Adipocyte (in vitro differentiated cells): Measurements from ENCODE around the gene PIR.
A peak's percentile ranks its signal among the peaks of the same experiment; 100 is the strongest.

ENCODE experiments used
- DNase-seq: peaks from one replicate; pipeline ENCODE4 v3.0.0-alpha.2; 2015; ENCODE audit warnings: low read depth
- H3K27me3 ChIP-seq: replicated peaks from 2 replicates; pipeline ENCODE4 v1.7.0; 2013; ENCODE audit warnings: mild to moderate bottlenecking, low read length, moderate library complexity; ENCODE audit not compliant: control insufficient read depth, insufficient read depth
- H3K36me3 ChIP-seq: 2 replicates; pipeline ENCODE4 v1.7.0; 2013; ENCODE audit warnings: low read length, mild to moderate bottlenecking, moderate library complexity; ENCODE audit not compliant: control insufficient read depth, insufficient read depth, severe bottlenecking
- H3K4me1 ChIP-seq: 2 replicates; pipeline ENCODE4 v1.7.0; 2013; ENCODE audit warnings: mild to moderate bottlenecking, low read length, moderate library complexity; ENCODE audit not compliant: control insufficient read depth, insufficient read depth
- H3K4me3 ChIP-seq: 2 replicates; pipeline ENCODE4 v1.7.0; 2013; ENCODE audit warnings: mild to moderate bottlenecking, low read length, moderate library complexity
- H3K9ac ChIP-seq: 2 replicates; pipeline ENCODE4 v1.7.0; 2013; ENCODE audit warnings: mild to moderate bottlenecking, low read length, moderate library complexity
- H3K9me3 ChIP-seq: 2 replicates; pipeline ENCODE4 v1.7.0; 2013; ENCODE audit warnings: mild to moderate bottlenecking, low read length, moderate library complexity; ENCODE audit not compliant: control insufficient read depth

Gene PIR

GRCh38 chrX:15509845-15510244, 16.7 kb upstream of the PIR start:
- Histone ChIP-seq H3K4me1 (peaks cover 5% of the 10 kb centered on the region), H3K27me3 (peaks cover 13% of the 10 kb centered on the region), H3K36me3 (no peaks in the 10 kb centered on the region), H3K4me3 (no peak overlapping the region), H3K9ac (no peak overlapping the region), H3K9me3 (no peaks in the 10 kb centered on the region)
- DNase-seq: no peak

- Histone ChIP-seq H3K9ac (no peak overlapping the region), H3K4me3 (no peak overlapping the region), H3K4me1 (peaks cover 5% of the 10 kb centered on the region), H3K27me3 (peaks cover 23% of the 10 kb centered on the region), H3K36me3 (no peaks in the 10 kb centered on the region), H3K9me3 (no peaks in the 10 kb centered on the region)
- DNase-seq: no peak
Observed at GRCh38 chrX:15507005-15507404, 13.9 kb upstream of the PIR start.

- peaks cover 13% of the 10 kb centered on the region for H3K4me1 ChIP-seq
- no peak overlapping the region for H3K4me3 ChIP-seq
- H3K9ac ChIP-seq: no peak overlapping the region
- DNase-seq: no peak
- no peaks in the 10 kb centered on the region for H3K36me3 ChIP-seq
- no peaks in the 10 kb centered on the region for H3K9me3 ChIP-seq
- H3K27me3 ChIP-seq: peaks cover 36% of the 10 kb centered on the region
Observed at GRCh38 chrX:15505101-15505500, 12.0 kb upstream of the PIR start.

- no peak overlapping the region for H3K4me3 ChIP-seq
- no peaks in the 10 kb centered on the region for H3K36me3 ChIP-seq
- no peaks in the 10 kb centered on the region for H3K9me3 ChIP-seq
- no peak overlapping the region for H3K9ac ChIP-seq
- peaks cover 39% of the 10 kb centered on the region for H3K27me3 ChIP-seq
- no peak for DNase-seq
- H3K4me1 ChIP-seq: peaks cover 15% of the 10 kb centered on the region
Observed at GRCh38 chrX:15504661-15505060, 11.5 kb upstream of the PIR start.

- no peak overlapping the region for H3K9ac ChIP-seq
- peaks cover 15% of the 10 kb centered on the region for H3K4me1 ChIP-seq
- H3K36me3 ChIP-seq: no peaks in the 10 kb centered on the region
- peaks cover 39% of the 10 kb centered on the region for H3K27me3 ChIP-seq
- no peak overlapping the region for H3K4me3 ChIP-seq
- no peaks in the 10 kb centered on the region for H3K9me3 ChIP-seq
- no peak for DNase-seq
Observed at GRCh38 chrX:15501506-15501905, 8.4 kb upstream of the PIR start.

GRCh38 chrX:15500497-15500966, 7.4 kb upstream of the PIR start, which contains the start of gene BMX:
Gene BMX (plus strand): TSS chrX:15500807. CDS start chrX:15508354, 7,547 bp downstream.
- H3K4me1 ChIP-seq: peaks cover 15% of the 10 kb centered on the region
- peaks cover 39% of the 10 kb centered on the region for H3K27me3 ChIP-seq
- H3K4me3 ChIP-seq: peak within 1 kb of the TSS; percentile 62
- H3K9ac ChIP-seq: no peak within 1 kb of the TSS
- no peaks in the 10 kb centered on the region for H3K9me3 ChIP-seq
- H3K36me3 ChIP-seq: no peaks in the 10 kb centered on the region
- no peak for DNase-seq

- Histone ChIP-seq H3K9ac (no peak overlapping the region), H3K4me1 (peaks cover 10% of the 10 kb centered on the region), H3K9me3 (no peaks in the 10 kb centered on the region), H3K27me3 (peaks cover 34% of the 10 kb centered on the region), H3K4me3 (no peak overlapping the region), H3K36me3 (no peaks in the 10 kb centered on the region)
- no peak for DNase-seq
Observed at GRCh38 chrX:15499976-15500375, 6.8 kb upstream of the PIR start.

GRCh38 chrX:15498741-15499140, 5.6 kb upstream of the PIR start:
- H3K9me3 ChIP-seq: no peaks in the 10 kb centered on the region
- no peak overlapping the region for H3K9ac ChIP-seq
- DNase-seq: no peak
- H3K4me1 ChIP-seq: peaks cover 10% of the 10 kb centered on the region
- H3K36me3 ChIP-seq: no peaks in the 10 kb centered on the region
- H3K27me3 ChIP-seq: peaks cover 33% of the 10 kb centered on the region
- no peak overlapping the region for H3K4me3 ChIP-seq

GRCh38 chrX:15497865-15498264, 4.7 kb upstream of the PIR start:
- Histone ChIP-seq H3K9me3 (no peaks in the 10 kb centered on the region), H3K27me3 (peaks cover 38% of the 10 kb centered on the region), H3K4me3 (no peak overlapping the region), H3K36me3 (no peaks in the 10 kb centered on the region), H3K9ac (no peak overlapping the region), H3K4me1 (peaks cover 14% of the 10 kb centered on the region)
- DNase-seq: peak; percentile 57

GRCh38 chrX:15496824-15497223, 3.7 kb upstream of the PIR start:
- Histone ChIP-seq H3K27me3 (peaks cover 32% of the 10 kb centered on the region), H3K9ac (no peak overlapping the region), H3K9me3 (no peaks in the 10 kb centered on the region), H3K4me1 (peaks cover 14% of the 10 kb centered on the region), H3K4me3 (no peak overlapping the region), H3K36me3 (no peaks in the 10 kb centered on the region)
- no peak for DNase-seq

GRCh38 chrX:15495801-15496200, 2.7 kb upstream of the PIR start:
- H3K9me3 ChIP-seq: no peaks in the 10 kb centered on the region
- H3K4me1 ChIP-seq: peaks cover 14% of the 10 kb centered on the region
- no peak overlapping the region for H3K9ac ChIP-seq
- no peak overlapping the region for H3K4me3 ChIP-seq
- H3K36me3 ChIP-seq: no peaks in the 10 kb centered on the region
- DNase-seq: no peak
- H3K27me3 ChIP-seq: peaks cover 22% of the 10 kb centered on the region

- DNase-seq: no peak
- Histone ChIP-seq H3K36me3 (peaks cover 3% of the 10 kb centered on the region), H3K4me3 (peak overlapping the region; percentile 85), H3K9me3 (no peaks in the 10 kb centered on the region), H3K27me3 (peaks cover 11% of the 10 kb centered on the region), H3K9ac (peak overlapping the region; percentile 86), H3K4me1 (peaks cover 4% of the 10 kb centered on the region)
Observed at GRCh38 chrX:15492469-15492868, 664 bp downstream of the PIR start.
